Measurements from ENCODE around the gene COMMD1.
"Not testable (repeated sequence)": the region's sequence is repeated elsewhere in the genome, so short reads cannot be mapped to it uniquely, and the experiment has no call there.

Gene COMMD1

DNA sequence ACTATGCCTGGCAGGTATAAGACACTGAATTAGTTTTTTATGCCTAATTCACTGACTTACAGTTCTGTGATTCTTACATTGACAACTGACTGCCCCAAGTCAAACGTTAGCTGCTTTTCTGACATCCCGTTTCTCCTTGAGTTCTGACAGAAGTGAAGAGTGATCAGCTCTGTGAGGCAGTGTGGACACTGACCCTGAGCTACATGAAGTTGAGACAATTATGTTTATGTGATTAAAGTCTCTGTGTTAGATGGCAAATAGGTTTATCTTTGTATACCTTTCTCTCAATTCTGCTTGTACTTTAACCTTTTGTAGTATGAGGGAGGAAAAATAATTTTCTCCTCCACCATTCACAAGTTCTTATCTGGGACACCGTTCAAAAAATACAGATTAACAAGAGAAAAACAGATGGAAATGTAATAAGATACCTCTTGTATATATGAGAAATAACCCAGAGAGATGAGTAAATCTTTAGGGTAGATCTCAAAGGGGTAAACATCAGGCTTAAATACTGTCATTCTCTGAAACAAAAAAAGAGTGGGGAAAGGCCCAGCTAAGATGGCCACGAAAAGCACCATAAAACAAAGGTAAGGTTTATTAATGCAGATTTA, 205.0 kb downstream of the COMMD1 start:
- no peak for DNase-seq (ENCODE audit: extremely low spot score)
- TF ChIP-seq, protein P1, sequence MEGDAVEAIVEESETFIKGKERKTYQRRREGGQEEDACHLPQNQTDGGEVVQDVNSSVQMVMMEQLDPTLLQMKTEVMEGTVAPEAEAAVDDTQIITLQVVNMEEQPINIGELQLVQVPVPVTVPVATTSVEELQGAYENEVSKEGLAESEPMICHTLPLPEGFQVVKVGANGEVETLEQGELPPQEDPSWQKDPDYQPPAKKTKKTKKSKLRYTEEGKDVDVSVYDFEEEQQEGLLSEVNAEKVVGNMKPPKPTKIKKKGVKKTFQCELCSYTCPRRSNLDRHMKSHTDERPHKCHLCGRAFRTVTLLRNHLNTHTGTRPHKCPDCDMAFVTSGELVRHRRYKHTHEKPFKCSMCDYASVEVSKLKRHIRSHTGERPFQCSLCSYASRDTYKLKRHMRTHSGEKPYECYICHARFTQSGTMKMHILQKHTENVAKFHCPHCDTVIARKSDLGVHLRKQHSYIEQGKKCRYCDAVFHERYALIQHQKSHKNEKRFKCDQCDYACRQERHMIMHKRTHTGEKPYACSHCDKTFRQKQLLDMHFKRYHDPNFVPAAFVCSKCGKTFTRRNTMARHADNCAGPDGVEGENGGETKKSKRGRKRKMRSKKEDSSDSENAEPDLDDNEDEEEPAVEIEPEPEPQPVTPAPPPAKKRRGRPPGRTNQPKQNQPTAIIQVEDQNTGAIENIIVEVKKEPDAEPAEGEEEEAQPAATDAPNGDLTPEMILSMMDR (IDR thresholded peaks at IDR 0.05; ENCODE audit: control extremely low read depth, extremely low read depth, low read depth, missing control alignments) = no peak
- ChIA-PET CTCF (interaction anchor here (2.0 kb wide), 1 partner anchor 10 kb away, joined by 6 read pairs; no protein-coding TSS in a partner anchor), POLR2A (no interaction called here)

DNA sequence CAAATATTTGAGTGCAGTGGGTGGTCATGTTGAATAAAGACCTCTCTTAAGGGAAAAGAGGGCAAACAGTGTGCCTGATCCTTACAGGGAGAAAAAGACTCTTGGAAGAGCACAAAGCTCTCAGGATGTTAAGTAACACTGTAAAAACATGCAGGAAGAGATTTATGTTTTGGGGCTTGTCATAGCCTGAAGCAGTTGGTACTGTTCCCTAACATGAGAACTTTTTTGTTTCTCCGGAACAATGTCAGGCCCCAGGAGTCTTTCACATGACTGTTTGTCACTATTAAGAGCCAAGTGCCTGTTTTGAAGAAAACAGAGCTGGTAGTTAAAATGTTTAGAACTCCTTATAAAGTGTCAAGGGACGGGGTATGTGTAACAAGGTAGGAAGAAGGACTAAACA, 206.7 kb downstream of the COMMD1 start:
- POLR2A ChIA-PET = no interaction called here
- CTCF ChIA-PET = no interaction called here
- no peak for DNase-seq (ENCODE audit: extremely low spot score)
- TF ChIP-seq, protein P1 (IDR thresholded peaks at IDR 0.05; ENCODE audit: control extremely low read depth, extremely low read depth, low read depth, missing control alignments) = no peak

DNA sequence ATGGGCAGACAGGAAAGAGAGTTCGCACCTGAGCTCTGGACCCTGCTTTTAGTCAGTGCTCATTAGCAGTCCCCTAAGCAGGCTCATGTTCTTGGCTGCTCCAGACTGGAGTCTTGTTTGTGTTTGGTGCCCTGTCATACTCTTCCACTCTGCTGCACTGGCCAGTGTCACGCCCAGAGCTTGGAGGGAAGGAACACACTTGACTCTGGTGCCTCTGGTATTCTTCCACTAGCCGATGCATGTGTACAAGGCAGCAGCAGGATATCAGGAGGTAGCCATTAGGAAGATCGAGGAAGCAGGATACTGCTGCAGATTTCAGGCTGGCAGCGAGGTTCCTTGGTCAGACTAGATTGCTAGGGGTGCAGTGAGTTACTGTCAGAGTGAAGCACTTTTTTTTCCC, 209.1 kb downstream of the COMMD1 start:
- no peak for DNase-seq (ENCODE audit: extremely low spot score)

DNA sequence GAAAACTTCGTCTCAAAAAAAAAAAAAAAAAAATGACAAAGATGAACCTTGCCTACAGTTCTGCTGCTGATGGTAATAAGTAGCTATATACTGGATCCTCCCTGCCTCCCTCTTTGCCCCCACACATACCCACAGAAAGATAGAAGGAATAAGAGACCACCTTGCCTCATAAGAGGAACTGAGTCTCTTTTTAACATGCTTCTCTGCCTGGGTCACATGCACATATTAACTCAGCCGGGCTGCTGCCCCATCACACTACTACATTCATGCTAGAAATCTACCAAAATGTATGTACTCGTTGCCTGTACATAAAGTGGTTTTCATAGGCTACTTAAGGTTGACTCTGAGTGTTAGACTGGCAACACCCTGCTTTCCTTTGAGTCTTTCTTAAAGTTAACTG, 211.5 kb downstream of the COMMD1 start:
- CTCF ChIA-PET = no interaction called here
- TF ChIP-seq, protein P1 (IDR thresholded peaks at IDR 0.05; ENCODE audit: control extremely low read depth, extremely low read depth, low read depth, missing control alignments) = no peak
- POLR2A ChIA-PET = no interaction called here
- DNase-seq (ENCODE audit: extremely low spot score) = no peak

More for the DNA sequence above, 209.1 kb downstream of the COMMD1 start:
- ChIA-PET CTCF (interaction anchor here (1.0 to 1.1 kb wide), 2 partner anchors 8 to 55 kb away, joined by 3 read pairs; no protein-coding TSS in a partner anchor), POLR2A (no interaction called here)
- TF ChIP-seq, protein P1 (IDR thresholded peaks at IDR 0.05; ENCODE audit: control extremely low read depth, extremely low read depth, low read depth, missing control alignments) = no peak

DNA sequence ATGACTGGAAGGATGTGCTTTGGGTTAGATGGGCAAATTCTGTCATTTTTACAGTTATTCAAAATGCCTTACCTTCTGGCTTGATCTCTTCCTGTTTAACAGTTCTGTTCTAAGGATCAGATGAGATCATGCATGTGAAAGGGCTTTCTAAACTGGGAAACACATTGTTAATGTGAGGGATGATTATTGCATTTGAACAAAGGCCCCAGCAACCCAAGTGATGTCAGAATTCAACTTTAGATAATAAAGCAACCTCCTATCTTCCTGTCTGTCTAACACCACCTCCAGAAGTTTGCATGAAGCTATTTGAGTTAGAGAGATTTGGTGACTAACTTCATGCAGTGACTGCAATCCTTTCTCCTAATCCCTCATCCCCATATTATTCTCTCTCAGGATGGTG, 212.7 kb downstream of the COMMD1 start:
- DNase-seq (ENCODE audit: extremely low spot score) = no peak
- TF ChIP-seq, protein P1 (IDR thresholded peaks at IDR 0.05; ENCODE audit: control extremely low read depth, extremely low read depth, low read depth, missing control alignments) = no peak
- POLR2A ChIA-PET = no interaction called here
- CTCF ChIA-PET = interaction anchor here (1.4 to 1.7 kb wide), 2 partner anchors 12 to 15 kb away, joined by 4 to 5 read pairs; no protein-coding TSS in a partner anchor

DNA sequence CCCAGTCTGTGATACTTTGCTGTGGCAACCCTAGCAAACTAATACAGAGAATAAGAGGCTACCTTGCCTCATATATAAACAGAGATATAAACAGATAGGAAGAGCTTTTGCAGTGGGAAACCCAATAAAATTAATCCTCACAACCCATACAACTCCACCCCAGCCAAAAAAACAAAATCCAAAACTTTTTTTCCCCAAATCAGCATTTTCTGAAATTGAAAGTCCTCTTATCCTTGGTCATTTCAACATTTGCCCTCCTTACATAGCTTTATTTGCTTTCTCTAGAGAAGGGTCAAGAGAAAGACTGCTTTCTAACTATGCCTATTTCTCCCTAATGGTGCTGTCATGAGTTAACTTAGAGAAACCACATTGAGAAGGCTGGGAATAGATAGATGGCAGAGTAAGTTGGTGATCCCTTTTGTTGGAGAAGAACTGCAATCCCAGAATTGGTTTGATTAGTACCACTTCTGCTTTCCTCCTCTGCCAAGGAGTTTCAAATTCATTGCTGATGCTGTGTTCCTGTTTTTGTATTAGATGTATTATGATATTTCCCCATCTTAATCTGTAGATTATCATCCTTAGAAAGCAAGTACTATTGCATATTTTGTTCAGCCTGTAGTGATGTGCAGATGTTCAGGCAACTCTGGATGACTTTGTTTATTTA, 214.0 kb downstream of the COMMD1 start:
- TF ChIP-seq, protein P1 (IDR thresholded peaks at IDR 0.05; ENCODE audit: control extremely low read depth, extremely low read depth, low read depth, missing control alignments) = no peak
- ChIA-PET POLR2A (no interaction called here), CTCF (interaction anchor here (1.4 to 1.7 kb wide), 2 partner anchors 13 kb away, joined by 4 to 5 read pairs; no protein-coding TSS in a partner anchor)
- no peak for DNase-seq (ENCODE audit: extremely low spot score)

DNA sequence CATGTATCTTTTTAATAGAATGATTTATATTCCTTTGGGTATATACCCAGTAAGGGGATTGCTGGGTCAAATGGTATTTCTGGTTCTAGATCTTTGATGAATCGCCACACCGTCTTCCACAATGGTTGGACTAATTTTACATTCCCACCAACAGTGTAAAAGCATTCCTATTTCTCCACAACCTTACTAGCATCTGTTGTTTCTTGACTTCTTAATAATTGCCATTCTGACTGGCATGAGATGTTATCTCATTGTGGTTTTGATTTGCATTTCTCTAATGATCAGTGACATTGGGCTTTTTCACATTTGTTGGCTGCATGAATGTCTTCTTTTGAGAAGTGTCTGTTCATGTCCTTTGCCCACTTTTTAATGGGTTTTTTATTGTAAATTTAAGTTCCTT, 220.8 kb downstream of the COMMD1 start:
- CTCF ChIA-PET; DNase-seq (ENCODE audit: extremely low spot score); POLR2A ChIA-PET: not testable (repeated sequence)

All from GM10248 (cell line).